Spleen (tissue), 11 donors: Measurements from ENCODE around the gene TENT5C. TPM values are rescaled to one million over a fixed set of nuclear protein-coding genes. Genes with fewer than 3 reads are reported as not detected.

Experiments
- DNase-seq: peaks from one replicate; pipeline ENCODE4 v3.0.0-alpha.2; 2020
- H3K27ac ChIP-seq, 8 donors: fragments of 200-600 bp; sonication (generic) in 7 of 8; 1 replicate in 4 of 8; 2 replicates in 4 of 8; pipeline versions ENCODE4 v1.5.0 to v1.8.0; 2016 to 2021; ENCODE audit warnings: inconsistent platforms in 4 of 8, mild to moderate bottlenecking in 4 of 8, moderate library complexity in 1 of 8
- H3K27me3 ChIP-seq, 7 donors: fragments of 200-600 bp; sonication (generic) in 6 of 7; replicated peaks in 1 of 7; 1 replicate in 4 of 7; 2 replicates in 3 of 7; pipeline versions ENCODE4 v1.5.0 to v1.8.0; 2016 to 2021; ENCODE audit warnings: inconsistent platforms in 3 of 7, mild to moderate bottlenecking in 1 of 7
- H3K36me3 ChIP-seq, 6 donors: fragments of 200-600 bp; sonication (generic) in 5 of 6; 1 replicate in 4 of 6; 2 replicates in 2 of 6; pipeline versions ENCODE4 v1.5.0 to v1.8.0; 2016 to 2021; ENCODE audit warnings: inconsistent platforms in 2 of 6
- H3K4me1 ChIP-seq, 6 donors: fragments of 200-600 bp; sonication (generic) in 5 of 6; 1 replicate in 3 of 6; 2 replicates in 3 of 6; pipeline versions ENCODE4 v1.5.0 to v1.8.0; 2016 to 2021; ENCODE audit warnings: inconsistent platforms in 3 of 6
- H3K4me3 ChIP-seq, 8 donors: fragments of 200-600 bp; sonication (generic) in 7 of 8; 1 replicate in 4 of 8; 2 replicates in 4 of 8; pipeline versions ENCODE4 v1.5.0 to v1.8.0; 2016 to 2021; ENCODE audit warnings: inconsistent platforms in 4 of 8, mild to moderate bottlenecking in 4 of 8, moderate library complexity in 2 of 8
- H3K9me3 ChIP-seq, 8 donors: fragments of 200-600 bp; sonication (generic) in 7 of 8; 1 replicate in 4 of 8; 2 replicates in 4 of 8; pipeline versions ENCODE4 v1.5.0 to v1.8.0; 2016 to 2021; ENCODE audit warnings: inconsistent platforms in 4 of 8
- POLR2A ChIP-seq, 3 donors: fragments of 450-650 bp; IDR thresholded peaks; one replicate each; pipeline ENCODE4 v1.5.1; 2017; ENCODE audit warnings: antibody characterized with exemption in 3 of 3, mild to moderate bottlenecking in 1 of 3
- POLR2AphosphoS5 ChIP-seq, 3 donors: sonication (generic); formaldehyde crosslinking; IDR thresholded peaks; one replicate each; pipeline ENCODE4 v1.5.1; 2017; ENCODE audit warnings: antibody characterized with exemption in 3 of 3
- WGBS, 5 donors: extraction: QIAGEN DNeasy Blood & Tissue Kit in 3 of 5; methylation state at CpG; one replicate each; pipeline versions ENCODE4 v1.1.5 to v1.1.7; 2013 to 2018; 5-methylcytosine and 5-hydroxymethylcytosine counted together
- intact Hi-C: fragments of 100-400 bp; cut with DNase I; formaldehyde crosslinking; loops from one replicate; pipeline ENCODE4 v1.15.0; 2023; ENCODE audit warnings: low total_unique reads
- polyA plus RNA-seq, 3 donors: library from polyadenylated mRNA; stranded (reverse); fragments of 200-250 nt; gene quantifications; one replicate each; pipeline ENCODE4 v1.2.1, GENCODE V29; 2013
- total RNA-seq, 7 donors: library from RNA; depleted of rRNA in 3 of 7; stranded (reverse); fragments of >200 nt in 3 of 7; fragmentation: NEBNext Ultra II Directional in 4 of 7; extraction: Animal tissue kit (Norgen Biotek cat#: 25700) in 4 of 7; gene quantifications; one replicate each; pipeline versions ENCODE4 v1.1.0 to v1.2.1, GENCODE V29; 2016 to 2021
- TF ChIP-seq, protein P1 (sequence below), 11 experiments: fragments of 200-600 bp in 7 of 11; fragments of 450-650 bp in 4 of 11; sonication (generic) in 4 of 11; IDR thresholded peaks in 8 of 11; conservative IDR thresholded peaks in 3 of 11; 1 replicate in 7 of 11; 2 replicates in 4 of 11; pipeline versions ENCODE4 v1.4.0 to v1.8.0; 2016 to 2021; ENCODE audit warnings: antibody characterized with exemption in 11 of 11, inconsistent platforms in 4 of 11, mild to moderate bottlenecking in 1 of 11
- donor health status: healthy with polysubstance abuse.
- donor health status: DM: no; HTN: no; CAD: no; lungs with moderate emphysema.
- donor health status: DM: no; HTN: no; CAD: no.
- donor health status: Bipolar disorder and iron deficiency.
- donor health status: healthy.
- donor health status: DM: no; HTN: no; CAD: no.
- donor health status: DM: yes; HTN: yes; CAD: no.

The TENT5C gene
- total and polyA plus RNA-seq, 10 donors, result 5.6 to 181 (median 37.0) TPM

DNA sequence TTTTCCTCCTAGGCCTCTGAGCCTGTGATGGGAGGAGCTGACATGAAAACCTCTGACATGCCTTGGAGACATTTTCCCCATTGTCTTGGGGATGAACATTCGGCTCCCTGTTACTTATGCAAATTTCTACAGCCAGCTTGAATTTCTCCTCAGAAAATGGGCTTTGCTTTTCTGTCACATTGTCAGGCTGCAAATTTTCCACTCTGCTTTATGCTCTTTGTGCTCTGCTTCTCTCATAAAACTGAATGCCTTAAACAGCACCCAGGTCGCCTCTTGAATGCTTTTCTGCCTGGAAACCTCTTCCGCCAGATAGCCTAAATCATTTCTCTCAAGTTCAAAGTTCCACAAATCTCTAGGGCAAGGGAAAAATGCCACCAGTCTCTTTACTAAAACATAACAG lies 46.7 kb upstream of the TENT5C start:
- intact Hi-C loops, result no loop called here
- TF ChIP-seq POLR2AphosphoS5 (IDR thresholded peaks at IDR 0.05) (no peak), POLR2A (IDR thresholded peaks at IDR 0.05) (no peak)
- TF ChIP-seq, protein P1, sequence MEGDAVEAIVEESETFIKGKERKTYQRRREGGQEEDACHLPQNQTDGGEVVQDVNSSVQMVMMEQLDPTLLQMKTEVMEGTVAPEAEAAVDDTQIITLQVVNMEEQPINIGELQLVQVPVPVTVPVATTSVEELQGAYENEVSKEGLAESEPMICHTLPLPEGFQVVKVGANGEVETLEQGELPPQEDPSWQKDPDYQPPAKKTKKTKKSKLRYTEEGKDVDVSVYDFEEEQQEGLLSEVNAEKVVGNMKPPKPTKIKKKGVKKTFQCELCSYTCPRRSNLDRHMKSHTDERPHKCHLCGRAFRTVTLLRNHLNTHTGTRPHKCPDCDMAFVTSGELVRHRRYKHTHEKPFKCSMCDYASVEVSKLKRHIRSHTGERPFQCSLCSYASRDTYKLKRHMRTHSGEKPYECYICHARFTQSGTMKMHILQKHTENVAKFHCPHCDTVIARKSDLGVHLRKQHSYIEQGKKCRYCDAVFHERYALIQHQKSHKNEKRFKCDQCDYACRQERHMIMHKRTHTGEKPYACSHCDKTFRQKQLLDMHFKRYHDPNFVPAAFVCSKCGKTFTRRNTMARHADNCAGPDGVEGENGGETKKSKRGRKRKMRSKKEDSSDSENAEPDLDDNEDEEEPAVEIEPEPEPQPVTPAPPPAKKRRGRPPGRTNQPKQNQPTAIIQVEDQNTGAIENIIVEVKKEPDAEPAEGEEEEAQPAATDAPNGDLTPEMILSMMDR (IDR thresholded peaks at IDR 0.05 in 8 of 11, conservative IDR thresholded peaks at IDR 0.05 in 3 of 11), result no peak

DNA sequence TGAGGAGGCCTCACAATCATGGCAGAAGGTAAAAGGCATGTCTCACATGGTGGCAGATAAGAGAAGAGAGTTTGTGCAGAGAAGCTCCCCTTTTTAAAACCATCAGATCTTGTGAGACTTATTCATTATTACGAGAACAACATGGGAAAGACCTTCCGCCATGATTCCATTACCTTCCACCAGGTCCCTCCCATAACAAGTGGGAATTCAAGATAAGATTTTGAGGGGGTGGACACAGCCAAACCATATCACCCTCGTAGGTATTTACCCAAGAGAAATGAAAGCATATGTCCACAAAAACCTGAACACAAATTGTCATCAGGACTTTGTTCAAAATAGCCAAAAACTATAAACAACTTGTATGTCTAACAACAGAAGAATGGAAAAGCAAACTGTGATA lies 45.9 kb upstream of the TENT5C start:
- no peak overlapping the region for H3K27ac ChIP-seq
- no peaks in the 10 kb centered on the region for H3K36me3 ChIP-seq
- WGBS, 5 donors, result 64 to 88% (median 84%) methylated on average over 3 of the region's 3 CpGs
- TF ChIP-seq POLR2A (IDR thresholded peaks at IDR 0.05), result no peak
- TF ChIP-seq POLR2AphosphoS5 (IDR thresholded peaks at IDR 0.05), result no peak
- TF ChIP-seq, protein P1 (IDR thresholded peaks at IDR 0.05 in 8 of 11, conservative IDR thresholded peaks at IDR 0.05 in 3 of 11), result no peak
- no peaks in the 10 kb centered on the region for H3K27me3 ChIP-seq
- no peaks in the 10 kb centered on the region for H3K4me1 ChIP-seq
- no peak for DNase-seq
- peaks cover 0 to 10% (median 4%) of the 10 kb centered on the region in 8 donors for H3K9me3 ChIP-seq
- H3K4me3 ChIP-seq, result no peak overlapping the region
- intact Hi-C loops, result no loop called here

More for the DNA sequence above, 46.7 kb upstream of the TENT5C start:
- no peak overlapping the region for H3K4me3 ChIP-seq
- H3K27me3 ChIP-seq, result no peaks in the 10 kb centered on the region
- DNase-seq, result no peak
- WGBS, 5 donors, result 84 to 95% (median 91%) methylated on average over 3 of the region's 3 CpGs
- peaks cover 0 to 10% (median 4%) of the 10 kb centered on the region in 8 donors for H3K9me3 ChIP-seq
- H3K27ac ChIP-seq, result no peak overlapping the region
- no peaks in the 10 kb centered on the region for H3K36me3 ChIP-seq
- no peaks in the 10 kb centered on the region for H3K4me1 ChIP-seq

DNA sequence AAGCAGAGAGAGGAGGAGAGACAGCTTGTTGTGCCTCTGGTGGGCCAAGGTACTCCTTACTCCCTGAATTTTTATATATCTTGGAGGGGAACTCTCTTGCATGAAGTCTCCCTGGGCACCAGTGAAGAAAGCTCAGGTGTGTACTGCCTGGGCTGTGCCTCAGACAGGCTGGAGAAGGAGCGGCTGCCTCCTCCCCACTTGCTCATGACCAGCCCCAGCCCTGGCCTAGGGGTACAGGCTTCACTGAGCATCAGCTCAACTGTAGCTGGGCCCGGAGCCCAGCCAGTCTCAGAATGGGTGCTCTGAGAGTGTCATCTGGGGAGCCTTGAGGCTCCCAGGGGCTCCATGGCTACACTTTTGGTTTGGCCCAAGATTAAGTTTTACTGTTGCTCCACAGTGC lies 44.8 kb upstream of the TENT5C start:
- 90 to 97% (median 93%) methylated on average over 2 of the region's 2 CpGs for WGBS, 5 donors
- no peak overlapping the region for H3K27ac ChIP-seq
- DNase-seq, result no peak
- no peak overlapping the region for H3K4me3 ChIP-seq
- no peaks in the 10 kb centered on the region for H3K4me1 ChIP-seq
- H3K9me3 ChIP-seq, result peaks cover 0 to 10% (median 4%) of the 10 kb centered on the region in 8 donors
- intact Hi-C loops, result no loop called here
- no peaks in the 10 kb centered on the region for H3K36me3 ChIP-seq
- TF ChIP-seq POLR2AphosphoS5 (IDR thresholded peaks at IDR 0.05), result no peak
- TF ChIP-seq, protein P1 (IDR thresholded peaks at IDR 0.05 in 8 of 11, conservative IDR thresholded peaks at IDR 0.05 in 3 of 11), result no peak
- TF ChIP-seq POLR2A (IDR thresholded peaks at IDR 0.05), result no peak
- H3K27me3 ChIP-seq, result no peaks in the 10 kb centered on the region

DNA sequence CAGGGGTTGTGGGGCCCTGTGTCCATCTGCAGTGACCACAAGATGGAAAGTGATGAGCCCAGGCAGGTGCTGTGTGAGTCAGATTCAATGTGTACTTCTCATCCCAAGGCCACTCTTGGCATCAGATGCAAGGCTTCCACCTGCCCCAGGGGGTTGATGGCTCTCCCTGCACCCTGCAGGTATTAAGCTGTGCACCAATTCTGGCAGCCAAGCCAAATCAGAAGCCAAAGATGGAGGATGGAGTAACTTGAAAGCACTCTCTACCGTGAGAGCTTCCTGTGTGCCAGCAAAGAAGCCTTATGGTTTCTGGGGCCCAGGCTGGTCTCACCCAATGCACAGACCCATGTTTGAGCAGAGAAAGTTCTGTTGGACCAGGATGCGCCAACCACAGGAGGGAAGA lies 44.3 kb upstream of the TENT5C start:
- H3K9me3 ChIP-seq, result peaks cover 0 to 10% (median 4%) of the 10 kb centered on the region in 8 donors
- WGBS, 5 donors, result 76 to 97% (median 91%) methylated on average over 2 of the region's 2 CpGs
- no peak for DNase-seq
- no peaks in the 10 kb centered on the region for H3K4me1 ChIP-seq
- H3K4me3 ChIP-seq, result no peak overlapping the region
- intact Hi-C loops, result no loop called here
- TF ChIP-seq POLR2AphosphoS5 (IDR thresholded peaks at IDR 0.05) (no peak), POLR2A (IDR thresholded peaks at IDR 0.05) (no peak)
- TF ChIP-seq, protein P1 (IDR thresholded peaks at IDR 0.05 in 8 of 11, conservative IDR thresholded peaks at IDR 0.05 in 3 of 11), result no peak
- H3K36me3 ChIP-seq, result no peaks in the 10 kb centered on the region
- H3K27ac ChIP-seq, result no peak overlapping the region
- no peaks in the 10 kb centered on the region for H3K27me3 ChIP-seq
